Fibroblast of mammary gland (primary cell): ENCODE data around the gene LONRF2.

Source experiments
- DNase-seq: peaks from one replicate; pipeline ENCODE4 v3.0.0-alpha.2; 2010; ENCODE audit warnings: low read depth
- H3K4me3 ChIP-seq: 2 replicates; pipeline ENCODE4 v1.5.1; 2011; ENCODE audit warnings: low read depth, mild to moderate bottlenecking, low read length, moderate library complexity; ENCODE audit not compliant: control insufficient read depth
- TF ChIP-seq, protein P1 (sequence below): conservative IDR thresholded peaks from 2 replicates; pipeline ENCODE4 v1.5.1; 2011; ENCODE audit warnings: low read depth, low read length, inconsistent platforms; ENCODE audit not compliant: control insufficient read depth, insufficient read depth

The LONRF2 gene

DNA sequence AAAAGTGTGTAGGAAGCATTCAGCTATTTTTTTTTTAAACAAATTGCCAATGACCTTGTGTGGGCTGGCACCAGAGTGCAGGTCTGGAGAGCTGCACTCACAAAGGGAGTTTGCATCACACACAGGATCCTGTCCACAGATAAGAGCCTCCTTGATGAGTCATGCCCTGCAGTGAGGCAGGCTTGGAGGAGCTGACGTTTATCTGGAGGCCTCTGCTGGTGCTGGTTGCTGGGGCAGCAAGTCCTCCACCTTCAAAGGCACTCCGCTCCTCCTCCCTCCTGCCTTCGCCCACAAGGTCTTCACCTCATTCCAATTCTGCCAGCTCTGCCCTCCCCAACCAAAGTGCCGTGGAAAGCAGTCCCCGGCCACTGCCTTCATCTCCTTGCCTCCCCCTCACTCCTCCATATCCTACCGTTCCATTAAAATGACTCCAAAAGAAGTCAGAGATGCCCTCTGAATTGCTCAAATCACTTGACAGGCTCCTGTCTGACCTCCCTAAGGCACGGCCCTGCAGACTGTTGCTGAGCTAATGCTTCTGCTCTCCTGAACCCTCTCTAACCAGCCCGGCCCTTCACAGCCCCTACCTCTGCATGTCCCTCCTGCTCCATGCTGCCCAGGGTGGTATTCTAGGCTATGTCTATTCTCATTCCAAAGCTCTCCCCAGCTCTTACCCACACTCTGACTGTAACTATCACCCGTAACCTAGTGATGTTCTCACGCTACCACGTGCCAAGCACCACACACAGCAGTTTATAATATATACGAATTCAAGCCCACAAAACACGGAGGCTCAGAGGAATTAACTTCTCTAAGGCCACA is 30.9 kb downstream of the LONRF2 start:
- TF ChIP-seq, protein P1, sequence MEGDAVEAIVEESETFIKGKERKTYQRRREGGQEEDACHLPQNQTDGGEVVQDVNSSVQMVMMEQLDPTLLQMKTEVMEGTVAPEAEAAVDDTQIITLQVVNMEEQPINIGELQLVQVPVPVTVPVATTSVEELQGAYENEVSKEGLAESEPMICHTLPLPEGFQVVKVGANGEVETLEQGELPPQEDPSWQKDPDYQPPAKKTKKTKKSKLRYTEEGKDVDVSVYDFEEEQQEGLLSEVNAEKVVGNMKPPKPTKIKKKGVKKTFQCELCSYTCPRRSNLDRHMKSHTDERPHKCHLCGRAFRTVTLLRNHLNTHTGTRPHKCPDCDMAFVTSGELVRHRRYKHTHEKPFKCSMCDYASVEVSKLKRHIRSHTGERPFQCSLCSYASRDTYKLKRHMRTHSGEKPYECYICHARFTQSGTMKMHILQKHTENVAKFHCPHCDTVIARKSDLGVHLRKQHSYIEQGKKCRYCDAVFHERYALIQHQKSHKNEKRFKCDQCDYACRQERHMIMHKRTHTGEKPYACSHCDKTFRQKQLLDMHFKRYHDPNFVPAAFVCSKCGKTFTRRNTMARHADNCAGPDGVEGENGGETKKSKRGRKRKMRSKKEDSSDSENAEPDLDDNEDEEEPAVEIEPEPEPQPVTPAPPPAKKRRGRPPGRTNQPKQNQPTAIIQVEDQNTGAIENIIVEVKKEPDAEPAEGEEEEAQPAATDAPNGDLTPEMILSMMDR, result no peak
- H3K4me3 ChIP-seq, result no peak overlapping the region
- DNase-seq, result peak; percentile 98

DNA sequence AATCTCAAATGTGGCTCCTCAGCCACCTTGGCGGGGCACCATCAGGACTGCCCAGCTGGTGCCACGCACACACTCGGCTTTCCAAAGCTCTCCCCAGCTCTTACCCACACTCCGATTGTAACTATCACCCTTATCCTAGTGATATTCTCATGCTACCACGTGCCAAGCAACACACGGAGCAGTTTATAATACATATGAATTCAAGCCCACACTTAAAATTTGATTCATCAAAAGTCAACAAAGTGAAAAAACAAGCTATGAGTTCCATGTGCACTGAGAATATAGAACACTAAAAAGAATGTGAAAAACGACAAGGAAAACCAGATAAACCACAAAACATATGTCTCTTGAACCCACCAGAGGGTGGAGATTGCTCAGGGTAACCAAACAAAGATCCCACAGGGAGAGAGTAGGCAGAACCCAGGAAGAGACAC is 31.6 kb downstream of the LONRF2 start:
- H3K4me3 ChIP-seq, result no peak overlapping the region
- TF ChIP-seq, protein P1, result no peak
- no peak for DNase-seq

DNA sequence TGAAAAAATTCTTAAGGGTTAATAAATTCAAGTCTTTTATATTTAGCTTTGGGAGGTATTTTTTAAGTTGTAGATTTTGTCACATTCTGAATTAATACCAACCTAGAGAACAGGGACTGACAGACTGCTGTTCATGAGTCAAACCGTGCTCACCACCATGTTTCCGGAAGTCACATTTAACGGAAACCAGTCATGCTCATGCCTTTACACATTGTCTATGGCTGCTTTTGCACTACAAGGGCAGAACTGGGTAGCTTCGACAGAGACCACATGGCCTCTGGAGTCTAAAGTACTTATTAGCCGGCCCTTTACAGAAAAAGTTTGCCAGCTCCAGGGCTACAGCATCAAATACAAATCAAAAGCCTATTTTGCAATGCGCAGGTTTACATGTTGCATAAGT is 33.3 kb downstream of the LONRF2 start:
- H3K4me3 ChIP-seq, result no peak overlapping the region
- no peak for DNase-seq
- TF ChIP-seq, protein P1, result no peak

DNA sequence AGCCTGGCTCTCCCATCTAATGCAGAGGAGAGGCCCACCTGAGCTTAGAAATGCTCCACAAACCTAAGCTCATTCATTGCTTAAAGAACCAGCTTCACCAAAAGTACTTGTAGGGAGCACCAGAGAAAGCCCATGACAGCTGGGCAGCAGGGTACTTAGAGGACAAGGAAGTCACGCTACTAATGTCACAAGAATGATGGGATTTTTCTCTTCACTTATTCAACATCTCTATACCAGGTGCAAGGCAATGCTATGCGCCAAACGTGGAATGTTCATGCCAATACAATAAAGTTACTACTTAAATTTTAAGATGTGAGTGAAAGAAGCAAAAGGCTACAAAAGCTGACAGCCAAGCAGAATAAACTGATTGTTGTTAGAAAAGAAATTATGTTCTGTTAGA is 36.0 kb downstream of the LONRF2 start:
- TF ChIP-seq, protein P1, result no peak
- DNase-seq, result peak; percentile 25
- no peak overlapping the region for H3K4me3 ChIP-seq

DNA sequence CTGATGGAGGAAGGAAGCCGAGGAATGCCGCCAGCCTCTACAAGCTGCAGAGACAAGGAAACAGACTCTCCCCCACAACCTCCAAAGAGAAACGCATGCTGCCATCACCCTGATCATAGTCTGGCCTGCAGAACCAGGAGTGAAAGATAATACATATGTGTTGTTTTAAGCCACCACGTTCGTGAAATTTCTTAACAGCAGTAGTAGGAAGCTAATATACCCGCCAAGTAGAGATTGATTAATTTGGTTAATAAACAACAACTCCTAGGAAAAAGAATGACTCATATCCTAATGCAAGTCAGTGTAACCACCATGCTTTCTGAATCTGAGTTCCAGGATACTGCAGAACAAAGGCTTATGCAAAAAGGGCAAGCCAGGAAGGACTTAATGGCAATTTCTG is 36.6 kb downstream of the LONRF2 start:
- DNase-seq, result peak; percentile 85
- no peak overlapping the region for H3K4me3 ChIP-seq
- TF ChIP-seq, protein P1, result no peak

DNA sequence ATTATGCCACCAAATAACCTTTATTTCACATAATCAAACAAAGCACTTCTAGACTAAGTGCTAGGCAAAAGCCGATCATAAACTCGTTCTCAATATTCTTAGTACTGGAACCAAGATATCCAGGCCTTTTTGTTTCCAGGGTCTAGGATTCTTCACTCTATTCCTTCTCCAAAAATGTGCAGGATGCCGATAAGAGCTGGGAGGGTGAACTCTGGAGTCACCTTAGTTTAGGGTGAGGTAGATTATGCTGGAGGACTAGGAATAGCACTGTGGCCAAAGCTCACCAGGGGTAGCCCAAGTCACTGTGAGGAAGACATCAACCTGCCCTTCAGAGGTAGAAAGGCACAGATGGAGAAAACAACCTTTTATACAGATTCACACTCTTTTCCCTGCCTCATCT is 37.3 kb downstream of the LONRF2 start:
- H3K4me3 ChIP-seq, result no peak overlapping the region
- TF ChIP-seq, protein P1, result no peak
- no peak for DNase-seq
